ENCODE measurements around the gene OSCP1.

Gene OSCP1

DNA sequence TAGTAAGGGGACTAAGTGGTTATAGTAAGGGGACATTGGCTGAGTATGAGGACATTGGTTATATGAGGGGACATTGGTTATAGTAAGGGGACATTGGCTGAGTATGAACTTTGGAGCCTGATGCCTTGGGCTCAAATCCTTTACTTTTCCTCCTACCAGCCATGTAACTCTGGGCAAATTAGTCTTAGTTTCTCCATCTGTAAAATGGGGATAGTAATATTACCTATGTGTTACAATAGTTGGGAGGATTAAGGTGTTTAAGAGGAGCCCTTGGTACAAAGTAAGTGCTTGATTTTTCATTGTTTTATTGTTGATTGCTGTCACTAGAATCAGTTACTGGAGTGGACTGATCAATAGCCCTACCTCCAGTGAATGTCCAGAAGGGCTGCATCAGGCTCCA, 2.8 kb downstream of the OSCP1 start:
- no peak for DNase-seq (ENCODE audit: low read depth in 2 of 2)

DNA sequence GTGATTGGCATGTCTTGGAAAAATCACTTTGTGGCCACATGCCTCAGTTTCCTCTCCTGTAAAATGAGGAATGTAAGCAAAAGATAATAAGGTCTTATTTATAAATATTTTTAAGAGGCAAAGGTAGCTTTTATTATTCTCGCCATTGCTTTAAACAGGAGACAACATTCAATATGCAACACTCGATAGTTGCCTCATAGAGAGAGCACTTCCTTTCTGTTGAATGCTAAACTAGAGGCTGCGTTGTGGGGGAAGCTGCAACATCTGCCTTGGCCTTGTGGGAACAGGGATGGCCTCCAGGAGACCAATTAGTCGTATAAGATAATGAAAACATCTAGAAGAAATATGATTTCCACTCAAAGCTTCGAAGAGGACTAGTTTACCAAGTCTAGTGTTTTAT, 3.5 kb downstream of the OSCP1 start:
- no peak for DNase-seq (ENCODE audit: low read depth in 2 of 2)

DNA sequence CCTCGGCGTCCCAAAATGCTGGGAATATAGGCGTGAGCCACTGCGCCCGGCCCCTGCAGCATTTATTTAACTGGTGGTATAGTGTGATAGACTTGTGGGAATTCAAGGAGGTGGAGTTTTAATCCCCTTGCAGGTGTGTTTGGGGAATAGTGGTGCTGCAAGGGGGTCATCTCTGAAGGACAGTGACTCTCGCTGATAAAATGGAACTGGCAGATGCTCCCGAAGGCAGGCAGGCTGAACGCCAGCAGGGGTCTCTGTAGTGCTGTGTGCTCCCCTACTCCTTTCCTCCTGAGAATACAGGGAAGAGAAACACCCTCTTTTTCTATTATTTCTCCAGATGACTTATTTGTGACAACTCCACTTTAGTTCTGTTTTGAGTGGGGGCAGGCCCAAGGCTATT, 4.0 kb downstream of the OSCP1 start:
- no peak for DNase-seq (ENCODE audit: low read depth in 2 of 2)

DNA sequence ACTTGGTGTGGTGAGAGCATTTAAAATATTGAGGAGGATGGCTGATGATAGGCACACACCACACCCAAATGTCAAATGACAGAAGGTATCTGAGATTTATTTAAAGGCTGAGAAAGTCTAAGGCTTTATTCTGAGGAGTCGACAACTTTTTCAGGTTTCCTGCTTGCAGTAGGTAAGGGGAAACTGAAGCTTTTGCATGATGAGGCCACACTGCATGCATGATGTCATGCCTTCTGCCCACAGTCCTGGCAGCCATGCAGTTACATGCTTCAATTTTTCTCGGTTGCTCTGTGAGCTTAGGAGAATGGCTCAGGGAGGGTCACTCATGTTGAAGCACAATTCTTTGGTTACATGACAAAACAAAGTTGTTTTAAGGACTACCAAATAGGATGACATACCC, 7.0 kb downstream of the OSCP1 start:
- no peak for DNase-seq (ENCODE audit: low read depth in 2 of 2)

DNA sequence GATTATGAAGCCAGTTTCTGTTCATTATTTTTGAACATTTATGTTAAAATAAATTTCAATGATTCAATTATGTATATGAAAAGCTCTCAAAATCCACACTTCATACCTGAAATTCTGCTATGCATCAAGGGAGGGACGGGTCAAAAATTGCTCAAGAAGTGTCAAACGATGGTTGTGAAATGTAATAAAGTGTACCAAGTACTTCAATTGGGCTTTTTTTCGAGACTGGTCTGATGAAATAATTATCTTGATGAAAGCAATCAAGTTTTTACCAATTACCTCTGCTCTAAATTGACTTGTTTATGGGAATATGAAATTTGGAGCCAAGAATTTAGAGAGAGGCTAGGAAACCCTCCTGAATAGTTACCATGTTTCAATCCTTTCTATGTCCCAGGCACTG, 7.9 kb downstream of the OSCP1 start:
- no peak for DNase-seq (ENCODE audit: low read depth in 2 of 2)

DNA sequence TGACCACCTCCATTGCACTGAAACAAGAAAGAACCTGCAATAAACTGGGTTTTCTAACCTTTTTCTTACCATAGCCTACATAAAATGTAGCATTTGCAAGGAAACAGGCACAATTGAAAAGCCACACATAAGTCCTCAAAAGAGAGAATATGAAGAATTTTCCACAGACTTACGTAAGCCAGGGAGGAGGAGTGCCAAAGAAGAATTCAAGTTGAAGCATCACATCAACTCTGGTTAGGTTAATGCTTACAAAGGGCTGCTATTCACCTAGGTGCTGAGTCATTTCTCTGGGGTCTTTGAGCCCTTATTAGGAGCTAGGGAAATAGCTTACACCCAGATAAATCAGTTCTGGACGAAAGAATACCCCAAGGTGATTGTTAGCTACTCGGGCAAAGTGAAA, 9.6 kb downstream of the OSCP1 start:
- DNase-seq (ENCODE audit: low read depth in 2 of 2), result no peak

DNA sequence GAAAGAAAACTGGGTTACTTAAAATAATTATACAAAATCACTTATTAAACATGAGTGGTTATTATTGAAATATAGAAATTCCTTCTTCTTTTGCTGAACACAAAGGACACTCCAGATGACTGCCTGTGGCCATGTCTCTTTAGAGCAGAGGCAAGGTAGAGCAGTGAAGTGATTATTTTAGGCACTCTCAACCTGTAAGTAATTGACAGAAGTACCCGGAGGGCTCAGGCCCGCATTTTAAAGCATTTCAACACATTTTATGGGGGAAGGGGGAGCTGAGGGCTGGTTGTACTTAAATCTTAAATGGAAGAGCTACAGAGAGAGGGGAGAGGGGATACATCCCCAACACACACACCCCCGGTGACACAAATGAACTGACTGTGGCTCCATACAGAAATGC, 10.2 kb downstream of the OSCP1 start:
- DNase-seq (ENCODE audit: low read depth in 2 of 2), result no peak

DNA sequence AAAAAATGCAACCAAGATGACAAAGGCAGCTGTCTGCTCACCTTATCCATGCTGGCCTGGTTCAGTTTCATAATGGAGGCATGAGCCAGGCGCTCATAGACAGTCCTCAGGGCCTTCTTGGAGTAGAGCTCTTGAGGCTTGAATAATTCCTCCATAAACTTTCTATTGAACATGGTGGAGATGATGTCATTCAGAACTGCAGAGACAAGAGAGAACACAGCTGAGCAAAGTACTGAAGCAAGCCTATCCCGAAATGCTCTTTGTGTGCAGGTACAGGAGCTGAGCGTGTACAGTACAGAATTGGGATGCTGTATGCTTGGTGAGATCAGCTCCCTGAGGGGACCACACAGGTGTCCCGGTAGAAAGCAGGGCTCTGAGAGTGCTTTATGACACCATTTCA, 11.5 kb downstream of the OSCP1 start:
- DNase-seq (ENCODE audit: low read depth in 2 of 2), result no peak

DNA sequence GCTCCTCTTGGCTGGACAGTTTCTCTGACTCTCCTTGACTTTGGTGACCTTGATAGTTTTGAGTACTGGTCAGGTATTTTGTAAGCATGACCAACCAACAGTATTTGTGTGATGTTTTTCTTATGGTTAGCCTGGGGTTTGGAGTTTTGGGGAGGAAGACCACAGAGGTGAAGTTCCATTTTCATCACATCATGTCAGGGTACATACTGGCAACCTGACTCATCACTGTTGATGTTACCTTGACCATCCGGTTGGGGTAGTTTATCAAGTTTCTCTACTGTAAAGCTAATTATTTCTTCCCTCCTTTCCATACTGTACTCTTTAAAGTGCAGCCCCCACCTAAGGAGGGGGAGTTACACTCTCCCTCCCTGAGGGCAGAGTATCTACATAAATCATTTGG, 13.4 kb downstream of the OSCP1 start:
- DNase-seq (ENCODE audit: low read depth in 2 of 2), result no peak

DNA sequence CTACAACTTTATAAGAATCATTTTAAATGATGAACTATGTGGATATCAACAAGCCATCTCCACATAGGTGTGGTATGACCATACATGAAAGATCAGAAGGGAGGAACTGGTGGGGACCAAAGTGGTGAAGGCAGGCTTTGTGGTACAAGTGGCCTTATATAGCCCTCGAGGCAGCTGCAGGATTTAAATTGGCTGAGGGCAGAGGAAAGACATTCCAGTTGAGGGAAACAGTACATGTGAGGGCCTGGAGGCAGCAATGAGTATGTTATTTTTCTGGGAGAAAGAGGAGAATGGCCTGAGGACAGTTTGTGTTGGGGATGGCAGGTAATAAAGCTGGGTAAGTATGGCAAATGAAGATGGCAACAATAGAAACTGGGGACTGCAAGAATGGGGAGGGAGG, 17.1 kb downstream of the OSCP1 start:
- no peak for DNase-seq (ENCODE audit: low read depth in 2 of 2)

DNA sequence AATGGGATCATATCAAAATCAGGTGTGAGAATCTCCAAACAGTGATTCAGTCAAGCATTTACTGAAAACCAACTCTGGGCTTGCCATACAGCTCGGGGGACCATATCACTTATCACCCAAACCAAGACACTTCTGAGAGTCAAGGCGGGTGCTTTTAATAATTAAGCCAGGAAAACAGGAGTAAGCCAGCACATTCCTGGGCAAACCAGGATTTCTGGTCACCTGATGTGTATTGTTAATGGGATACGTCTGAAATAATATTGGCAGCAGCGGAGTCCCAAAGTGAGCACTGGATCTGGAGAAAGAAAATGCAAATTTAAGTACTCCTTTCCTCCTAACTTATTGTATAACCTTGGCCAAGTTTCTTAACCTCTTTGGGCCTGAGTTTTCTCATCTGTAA, 17.6 kb downstream of the OSCP1 start:
- no peak for DNase-seq (ENCODE audit: low read depth in 2 of 2)

DNA sequence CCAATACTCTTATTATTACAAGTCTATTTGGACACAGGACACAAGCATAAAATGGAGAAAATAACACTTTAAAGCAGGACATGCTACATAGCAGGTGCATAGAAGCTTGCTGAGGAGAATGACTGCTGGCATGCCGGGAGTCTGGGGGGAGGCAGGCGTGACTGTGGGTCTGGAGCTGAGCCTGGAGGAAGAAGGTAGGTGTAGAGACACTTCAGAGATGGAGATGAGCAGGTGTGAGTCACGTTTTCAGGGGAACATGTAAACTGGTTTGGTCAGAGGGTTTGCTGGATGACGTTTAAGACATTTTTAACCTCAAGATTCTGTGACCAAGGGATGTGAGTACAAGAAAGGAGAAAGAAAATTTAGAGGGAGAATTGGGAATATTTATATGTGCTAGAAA, 24.5 kb downstream of the OSCP1 start:
- no peak for DNase-seq (ENCODE audit: low read depth in 2 of 2)

DNA sequence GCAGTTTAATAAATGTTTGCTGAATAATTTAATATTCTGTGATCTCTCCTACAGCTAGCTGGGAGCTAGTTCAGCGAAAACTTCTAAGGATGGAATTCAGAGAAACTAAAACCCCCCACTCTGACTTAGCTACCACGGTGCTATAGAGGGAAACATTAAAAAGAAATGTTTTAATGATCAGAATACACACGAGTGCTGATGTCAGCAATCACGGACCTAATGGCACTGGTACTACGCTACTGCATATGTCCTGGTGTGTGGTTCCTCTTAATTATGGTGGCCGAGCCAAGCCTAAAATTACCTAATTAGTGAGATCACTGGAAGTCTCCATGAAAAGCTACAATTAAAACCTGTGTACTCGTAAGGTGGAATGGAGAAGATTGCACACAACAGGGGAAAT, 28.6 kb downstream of the OSCP1 start:
- DNase-seq (ENCODE audit: low read depth in 2 of 2), result no peak

DNA sequence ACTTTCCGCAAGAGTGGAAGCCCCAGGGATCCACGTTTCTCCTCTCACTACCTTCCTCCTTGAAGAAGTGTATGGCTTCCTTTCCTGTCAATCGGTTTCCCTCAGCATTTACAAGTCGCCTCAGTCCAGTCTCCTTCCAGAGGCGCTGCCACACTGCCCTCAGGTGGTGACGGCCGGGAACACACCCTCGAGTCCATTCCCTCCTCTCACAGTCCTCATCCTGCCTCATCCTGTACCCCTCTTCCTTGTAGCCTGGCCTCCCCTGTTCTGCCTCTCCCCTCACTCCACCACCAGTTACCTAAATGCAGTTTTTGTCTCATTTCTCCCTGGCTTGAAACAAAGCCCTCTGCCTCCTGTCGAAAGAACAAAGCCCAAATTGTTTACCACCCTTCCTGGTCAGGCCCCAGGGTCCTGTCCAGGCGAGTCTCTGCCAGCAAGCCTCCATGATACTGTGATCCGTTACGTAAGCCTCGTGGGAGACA, 29.4 kb downstream of the OSCP1 start:
- peak; percentile 83 to 96 for DNase-seq (ENCODE audit: low read depth in 2 of 2)

DNA sequence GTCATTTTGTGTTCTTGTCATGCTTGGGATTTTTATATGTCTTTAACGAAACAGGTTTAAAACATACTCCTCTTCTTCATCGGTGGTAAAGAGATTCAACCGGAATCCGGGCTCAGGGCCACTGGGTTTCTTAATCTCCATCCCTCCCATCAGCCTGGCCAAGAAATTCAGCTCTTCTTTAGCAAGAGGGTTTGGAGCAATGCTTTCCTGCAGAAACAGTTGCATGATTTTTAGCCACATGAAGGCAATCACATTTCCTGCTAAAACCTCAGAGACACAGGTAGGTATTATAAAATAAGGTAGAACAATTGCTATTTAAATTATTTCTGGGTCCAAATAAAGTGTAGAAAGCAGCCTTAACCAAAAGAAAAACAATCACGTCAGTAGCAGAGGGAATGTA, 29.8 kb downstream of the OSCP1 start:
- no peak for DNase-seq (ENCODE audit: low read depth in 2 of 2)

DNA sequence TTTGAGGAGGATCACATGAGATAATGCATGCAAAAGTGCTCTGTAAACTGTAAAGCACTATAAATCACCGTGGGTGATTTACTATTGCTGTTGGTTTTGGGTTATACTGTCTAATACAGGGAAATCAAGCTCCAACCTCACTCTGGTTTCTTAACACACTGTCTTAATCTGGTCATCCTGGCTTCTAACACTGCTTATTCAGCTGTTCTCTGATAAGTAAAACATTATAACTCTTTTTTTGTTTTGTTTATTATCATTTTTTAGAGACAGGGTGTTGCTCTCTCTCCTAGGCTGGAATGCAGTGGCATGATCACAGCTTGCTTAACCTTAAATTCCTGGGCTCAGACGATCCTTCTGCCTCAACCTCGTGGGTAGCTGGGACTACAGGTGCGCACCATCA, 30.7 kb downstream of the OSCP1 start:
- no peak for DNase-seq (ENCODE audit: low read depth in 2 of 2)

DNA sequence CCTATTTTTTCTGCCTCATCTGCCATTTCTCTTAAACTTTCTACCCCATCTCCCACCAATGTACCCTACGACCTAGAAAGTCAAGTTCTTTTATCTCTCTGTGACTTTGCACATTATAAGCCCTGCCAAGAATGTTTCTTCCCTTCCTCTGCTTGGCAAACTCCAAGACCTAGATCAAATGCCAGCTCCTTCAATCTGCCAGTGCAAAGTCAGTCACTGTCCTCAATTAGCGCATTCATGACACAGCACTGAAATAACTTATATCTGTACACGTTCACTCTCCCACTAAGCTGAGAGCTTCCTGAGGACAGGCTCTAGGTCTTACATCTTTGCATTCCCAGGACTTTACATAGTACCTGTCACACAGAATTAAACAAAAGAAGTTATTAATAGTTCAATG, 31.1 kb downstream of the OSCP1 start:
- no peak for DNase-seq (ENCODE audit: low read depth in 2 of 2)

DNA sequence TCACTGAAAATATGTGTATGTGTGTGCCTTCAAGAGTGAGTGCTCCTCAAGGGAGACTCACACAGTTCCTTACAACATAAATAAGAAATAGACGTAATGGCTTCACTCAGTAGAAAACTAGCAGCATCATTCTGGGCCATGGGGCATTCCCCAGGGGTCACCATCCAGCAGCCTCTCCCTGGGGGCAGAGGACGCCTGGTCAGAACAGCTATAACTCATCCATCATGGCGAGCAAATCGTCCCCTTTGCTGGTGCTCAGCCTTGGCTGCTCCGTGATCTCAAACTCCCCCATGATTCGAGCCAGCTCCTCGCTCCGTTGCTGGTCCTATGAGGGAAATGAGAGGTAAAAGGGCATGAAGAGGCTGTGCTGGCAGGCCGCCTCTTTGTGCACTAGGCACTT, 32.3 kb downstream of the OSCP1 start:
- DNase-seq (ENCODE audit: low read depth in 2 of 2), result no peak

DNA sequence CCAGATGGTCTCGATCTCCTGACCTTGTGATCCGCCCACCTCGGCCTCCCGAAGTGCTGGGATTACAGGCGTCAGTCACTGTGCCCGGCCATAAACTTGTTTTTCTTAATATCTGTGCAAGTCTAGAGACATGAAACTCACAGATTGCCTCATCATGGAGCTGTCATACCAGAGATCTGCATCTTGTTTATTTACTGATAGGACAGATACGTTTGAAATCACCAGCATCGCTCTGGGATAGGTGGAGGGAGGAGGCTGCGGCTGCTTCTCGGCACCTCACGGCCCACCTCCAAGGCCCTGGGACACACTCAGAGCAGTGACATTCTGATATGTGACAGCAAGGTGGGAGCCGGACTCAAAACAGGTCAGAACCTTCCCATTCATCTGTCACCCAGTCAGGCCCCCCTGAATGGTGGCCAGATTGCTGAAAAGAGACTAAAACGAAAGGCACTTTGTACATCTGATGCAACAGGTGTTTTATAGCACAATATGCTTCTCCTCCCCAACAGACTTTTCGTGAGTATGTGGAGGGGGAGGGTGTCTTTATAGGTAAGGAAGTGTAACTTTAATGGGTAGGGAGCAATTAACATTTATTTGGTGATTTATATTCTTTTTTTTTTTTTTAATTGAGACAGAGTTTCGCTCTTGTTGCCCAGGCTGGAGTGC, 34.5 kb downstream of the OSCP1 start:
- DNase-seq (ENCODE audit: low read depth in 2 of 2), result no peak

DNA sequence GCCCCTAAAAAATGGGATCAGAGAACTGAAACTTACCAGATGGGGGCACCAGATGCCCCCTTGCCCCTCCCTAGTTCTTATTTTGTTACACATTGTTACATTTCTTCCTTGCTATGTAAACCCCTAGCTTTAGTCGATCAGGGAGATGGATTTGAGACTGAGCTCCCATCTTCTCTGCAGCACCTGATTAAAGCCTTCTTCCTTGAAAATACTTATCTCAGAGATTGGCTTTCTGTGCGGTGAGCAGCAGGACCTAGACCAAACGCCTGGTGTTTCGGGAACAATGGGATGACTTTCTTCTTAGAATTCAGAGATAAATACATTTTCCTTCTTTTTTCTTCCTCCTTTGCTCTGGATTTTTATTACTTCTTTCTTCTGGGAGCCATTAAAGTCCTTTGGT, 35.9 kb downstream of the OSCP1 start:
- no peak for DNase-seq (ENCODE audit: low read depth in 2 of 2)

DNA sequence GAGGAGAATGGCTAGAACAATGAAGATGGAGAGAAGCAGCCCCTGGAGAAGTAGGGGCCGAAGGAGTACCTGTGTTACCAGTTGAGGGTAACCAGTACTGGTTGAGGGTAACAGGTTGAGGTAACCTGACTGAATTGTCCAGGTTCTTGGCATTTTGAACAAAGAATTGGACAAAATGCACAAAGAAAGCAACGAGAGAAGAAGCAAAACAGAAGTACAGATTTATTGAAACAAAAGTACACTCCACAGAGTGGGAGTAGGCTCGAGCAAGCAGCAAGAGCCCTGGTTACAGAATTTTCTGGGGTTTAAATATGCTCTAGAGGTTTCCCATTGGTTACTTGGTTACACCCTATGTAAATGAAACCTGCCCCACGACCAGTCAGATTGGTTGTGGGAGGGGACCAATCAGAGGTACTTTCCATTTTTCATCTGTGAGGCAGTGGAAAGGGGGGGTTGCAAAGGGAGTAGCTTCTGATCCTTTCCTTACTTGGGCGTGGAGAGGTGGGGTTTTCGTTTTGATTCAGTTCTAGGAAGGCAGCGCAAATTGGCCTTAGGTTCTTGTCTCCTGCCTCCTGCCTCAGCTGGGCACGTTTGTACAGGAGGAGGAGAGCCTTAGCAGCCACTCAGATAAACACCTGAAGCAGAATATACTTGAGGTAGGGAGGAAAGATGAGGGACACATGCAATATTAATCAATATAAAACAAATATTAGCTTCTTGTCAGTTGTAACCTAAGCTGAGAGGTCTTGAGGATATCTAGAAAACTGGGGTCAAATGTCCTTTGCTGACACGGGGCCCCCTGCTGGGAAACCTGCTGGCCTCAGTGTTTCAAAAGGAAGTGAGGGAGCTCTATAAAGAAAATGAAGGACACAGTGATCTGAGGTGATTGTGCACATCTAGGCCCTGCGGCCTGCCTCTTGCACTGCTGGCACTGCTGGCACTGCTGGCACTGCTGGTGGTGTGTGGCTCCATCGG, 38.3 kb downstream of the OSCP1 start:
- peak in 1 of 2 experiments; percentile 19 for DNase-seq (ENCODE audit: low read depth in 2 of 2)

DNA sequence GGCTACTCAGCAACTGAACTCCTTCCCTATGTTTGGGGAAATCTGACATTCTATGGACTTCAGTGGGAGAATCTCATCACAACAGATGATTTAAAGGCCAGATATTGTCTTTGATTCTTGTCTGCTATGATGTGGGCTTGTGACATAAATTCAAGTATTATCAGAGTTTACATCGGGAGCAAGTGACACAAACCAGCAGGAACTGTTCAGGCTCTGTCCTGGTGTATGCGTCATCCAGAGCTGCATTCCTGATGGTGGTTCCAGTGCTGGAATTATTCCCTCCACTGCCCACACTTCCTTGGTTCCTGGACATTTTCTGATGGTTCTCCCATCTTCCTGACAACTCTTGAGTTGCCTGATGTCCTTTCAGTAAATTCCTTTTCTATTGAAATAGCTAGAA, 41.8 kb downstream of the OSCP1 start:
- no peak for DNase-seq (ENCODE audit: low read depth in 2 of 2)

DNA sequence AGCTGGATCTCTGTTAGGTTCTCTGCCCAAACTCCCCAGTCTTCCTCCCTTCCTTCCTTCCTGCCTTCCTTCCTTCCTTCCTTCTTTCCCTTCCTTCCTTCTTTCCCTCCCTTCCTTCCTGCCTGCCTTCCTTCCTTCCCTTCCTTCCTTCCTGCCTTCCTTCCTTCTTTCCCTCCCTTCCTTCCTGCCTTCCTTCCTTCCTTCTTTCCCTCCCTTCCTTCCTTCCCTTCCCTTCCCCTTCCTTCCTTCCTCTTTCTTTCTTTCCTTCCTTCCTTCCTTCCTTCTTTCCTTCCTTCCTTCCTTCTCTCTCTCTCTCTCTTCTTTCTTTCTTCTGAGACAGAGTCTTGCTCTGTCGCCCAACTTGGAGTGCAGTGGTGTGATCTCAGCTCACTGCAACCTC, 43.8 kb downstream of the OSCP1 start:
- no peak for DNase-seq (ENCODE audit: low read depth in 2 of 2)

Data from stimulated activated CD4-positive, alpha-beta T cell treated with anti-CD3 and anti-CD28 coated beads, Interleukin-12 subunit alpha, Interleukin-12 subunit beta, amount 100 ng/mL, for 24 hours (primary cell).